VCaP (cell line): ENCODE measurements around the gene SLC25A21.

ENCODE experiments used
- H3K27ac ChIP-seq: fragments of 450-650 bp; 2 replicates; pipeline ENCODE4 v1.5.1; 2017
- TF ChIP-seq, protein P1 (sequence below): fragments of 450-650 bp; conservative IDR thresholded peaks from 2 replicates; pipeline ENCODE4 v1.5.1; 2017; ENCODE audit warnings: mild to moderate bottlenecking, moderate library complexity

The SLC25A21 gene

DNA sequence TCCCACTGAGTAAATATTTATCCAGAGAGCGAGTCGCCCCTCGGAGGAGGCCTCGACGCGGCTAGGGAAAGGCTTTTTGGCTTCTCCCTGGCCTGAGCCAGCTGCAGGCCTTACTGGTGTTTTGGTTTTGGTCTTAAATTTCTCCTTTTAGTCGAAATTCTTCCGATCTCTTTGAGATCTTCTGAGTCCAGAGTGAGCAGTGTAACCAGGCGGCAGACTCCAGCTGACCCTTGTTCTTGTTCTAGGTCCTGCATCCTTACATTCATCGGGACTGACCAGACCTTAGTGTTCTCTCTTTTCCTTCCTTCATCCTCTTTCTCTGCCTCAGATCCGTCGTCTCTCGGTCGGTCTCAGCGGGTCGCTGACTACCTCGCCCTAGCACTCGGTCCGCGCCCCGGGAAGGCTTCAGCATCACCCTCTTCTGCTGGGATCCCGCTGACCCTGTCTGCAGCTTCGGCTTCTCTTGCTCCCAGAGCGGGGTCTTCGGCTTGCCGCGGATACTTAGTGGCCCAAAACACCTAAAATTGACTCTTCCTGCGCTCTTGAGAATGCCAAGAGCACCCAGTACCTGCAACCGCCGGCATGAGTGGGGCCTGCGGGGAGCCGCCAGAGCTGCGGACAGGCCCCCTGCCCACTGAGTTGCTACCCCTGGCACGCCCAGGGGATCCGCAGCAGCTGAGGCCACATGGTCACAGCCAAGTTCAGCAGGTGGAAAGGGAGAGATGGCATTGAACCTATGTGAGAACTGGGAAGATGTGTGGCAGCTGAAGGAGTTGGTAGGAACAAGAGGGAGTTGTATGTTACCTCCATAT lies 513.2 kb downstream of the SLC25A21 start:
- H3K27ac ChIP-seq, result no peak overlapping the region
- TF ChIP-seq, protein P1, sequence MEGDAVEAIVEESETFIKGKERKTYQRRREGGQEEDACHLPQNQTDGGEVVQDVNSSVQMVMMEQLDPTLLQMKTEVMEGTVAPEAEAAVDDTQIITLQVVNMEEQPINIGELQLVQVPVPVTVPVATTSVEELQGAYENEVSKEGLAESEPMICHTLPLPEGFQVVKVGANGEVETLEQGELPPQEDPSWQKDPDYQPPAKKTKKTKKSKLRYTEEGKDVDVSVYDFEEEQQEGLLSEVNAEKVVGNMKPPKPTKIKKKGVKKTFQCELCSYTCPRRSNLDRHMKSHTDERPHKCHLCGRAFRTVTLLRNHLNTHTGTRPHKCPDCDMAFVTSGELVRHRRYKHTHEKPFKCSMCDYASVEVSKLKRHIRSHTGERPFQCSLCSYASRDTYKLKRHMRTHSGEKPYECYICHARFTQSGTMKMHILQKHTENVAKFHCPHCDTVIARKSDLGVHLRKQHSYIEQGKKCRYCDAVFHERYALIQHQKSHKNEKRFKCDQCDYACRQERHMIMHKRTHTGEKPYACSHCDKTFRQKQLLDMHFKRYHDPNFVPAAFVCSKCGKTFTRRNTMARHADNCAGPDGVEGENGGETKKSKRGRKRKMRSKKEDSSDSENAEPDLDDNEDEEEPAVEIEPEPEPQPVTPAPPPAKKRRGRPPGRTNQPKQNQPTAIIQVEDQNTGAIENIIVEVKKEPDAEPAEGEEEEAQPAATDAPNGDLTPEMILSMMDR, result no peak

DNA sequence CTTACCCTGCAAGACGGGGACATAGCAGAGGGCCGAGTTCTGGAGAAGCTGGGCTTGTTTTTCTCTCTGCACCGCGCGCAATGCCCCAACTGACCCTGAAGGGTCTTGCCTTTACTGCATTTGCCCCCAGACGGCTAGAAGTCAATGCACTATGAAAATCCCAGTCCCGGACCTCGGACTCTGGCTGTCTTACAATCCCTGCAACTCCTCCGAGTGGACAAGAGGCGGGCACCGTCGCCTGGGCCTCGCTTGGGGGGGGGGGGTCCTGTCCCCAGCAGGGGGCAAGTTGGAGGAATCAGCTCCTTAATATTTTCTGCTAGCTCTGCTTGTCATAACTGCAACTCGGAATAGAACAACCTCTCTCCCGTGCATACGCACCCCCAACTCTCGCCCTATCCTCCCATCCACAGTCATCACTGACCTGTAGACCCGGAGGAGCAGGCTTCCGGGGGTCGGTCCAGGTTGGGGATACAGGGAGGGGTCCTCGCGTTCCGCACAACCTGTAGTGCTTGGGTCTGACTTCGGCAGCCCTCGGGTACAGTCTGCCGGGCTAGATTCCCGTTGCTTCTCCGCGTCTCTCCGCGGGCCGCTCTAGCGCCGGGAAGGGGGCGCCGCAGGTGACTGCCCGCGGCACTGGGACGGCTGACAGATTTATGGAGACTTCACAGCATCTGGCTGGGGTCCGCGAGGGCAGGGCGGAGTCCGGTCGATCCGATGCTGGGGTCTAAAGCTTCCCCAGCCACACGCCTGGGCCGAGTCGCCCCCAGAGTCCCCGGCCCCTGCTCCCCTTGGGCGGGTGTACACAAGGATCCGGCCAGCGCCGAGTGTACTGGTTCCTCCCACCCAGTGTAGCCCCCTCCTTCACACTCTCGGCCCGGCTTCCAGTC lies 514.0 kb downstream of the SLC25A21 start:
- TF ChIP-seq, protein P1, result no peak
- no peak overlapping the region for H3K27ac ChIP-seq

DNA sequence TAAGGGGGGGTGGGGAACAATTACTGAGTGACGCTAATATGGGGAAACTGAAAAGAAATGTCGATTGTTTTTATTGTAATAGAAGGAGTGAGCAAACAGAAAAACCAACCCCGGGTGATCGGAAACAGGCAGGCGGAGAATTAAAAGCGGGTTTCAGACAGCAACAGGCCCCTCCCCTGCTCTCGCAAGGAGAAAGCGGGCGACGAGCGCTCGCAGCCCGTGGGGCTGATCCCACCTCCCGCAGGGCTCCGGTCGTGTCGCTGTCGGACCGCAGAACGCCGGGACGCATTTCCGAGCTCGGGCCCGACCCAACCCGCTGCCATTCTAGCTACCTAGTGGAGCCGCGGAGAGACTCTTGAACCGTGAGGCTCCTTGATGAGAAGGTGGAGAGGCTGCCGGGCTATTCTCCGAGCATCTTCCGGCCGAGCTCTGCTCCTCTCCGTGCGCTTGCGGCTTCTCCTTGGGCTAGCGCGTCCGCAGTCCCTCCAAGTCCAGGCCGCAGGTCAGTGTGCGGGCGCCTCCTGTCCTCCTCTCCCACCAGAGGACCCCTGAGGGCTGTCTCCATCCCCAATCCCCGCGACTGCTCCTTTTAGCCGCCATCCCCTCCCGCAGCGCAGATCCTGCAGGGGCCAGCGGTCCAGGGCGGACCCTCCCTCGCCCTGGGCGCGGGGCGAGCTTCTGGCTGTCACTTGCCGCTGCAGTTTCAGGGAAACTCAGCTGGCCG lies 514.8 kb downstream of the SLC25A21 start:
- TF ChIP-seq, protein P1, result no peak
- H3K27ac ChIP-seq, result no peak overlapping the region

DNA sequence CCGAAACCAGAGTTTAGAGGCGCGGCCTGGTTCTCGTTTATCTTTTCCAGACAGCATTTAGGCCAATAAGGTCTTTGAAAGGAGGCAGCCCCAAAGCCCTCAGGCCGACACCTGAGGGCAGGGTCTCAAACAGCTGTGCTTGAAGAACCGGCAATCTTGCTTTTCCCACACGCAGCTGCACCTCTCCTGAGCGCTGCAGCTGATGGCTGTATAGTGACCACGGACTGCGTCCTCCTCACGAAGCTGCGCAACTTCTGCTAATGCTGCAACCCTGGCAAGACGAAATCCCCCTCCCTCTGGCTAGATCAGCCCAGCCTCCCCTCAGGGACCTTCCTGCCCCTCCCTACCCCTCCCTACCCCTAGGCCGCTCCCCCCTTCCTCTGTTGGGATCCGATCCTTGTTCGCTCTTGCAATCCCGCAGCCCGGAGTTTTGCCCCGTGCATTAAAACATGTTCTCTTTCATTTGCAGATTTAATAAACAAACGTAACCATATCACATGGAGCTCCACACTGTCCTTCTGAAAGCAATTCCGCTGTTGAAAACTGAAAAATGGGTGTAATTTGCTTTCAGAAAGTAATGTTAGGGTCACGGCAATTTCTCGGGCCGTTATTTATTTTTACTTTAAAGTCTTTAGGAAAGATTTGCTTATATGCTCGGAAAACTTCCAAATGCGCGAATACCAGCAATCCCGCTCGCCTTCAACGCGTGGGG lies 515.6 kb downstream of the SLC25A21 start:
- TF ChIP-seq, protein P1, result no peak
- no peak overlapping the region for H3K27ac ChIP-seq

DNA sequence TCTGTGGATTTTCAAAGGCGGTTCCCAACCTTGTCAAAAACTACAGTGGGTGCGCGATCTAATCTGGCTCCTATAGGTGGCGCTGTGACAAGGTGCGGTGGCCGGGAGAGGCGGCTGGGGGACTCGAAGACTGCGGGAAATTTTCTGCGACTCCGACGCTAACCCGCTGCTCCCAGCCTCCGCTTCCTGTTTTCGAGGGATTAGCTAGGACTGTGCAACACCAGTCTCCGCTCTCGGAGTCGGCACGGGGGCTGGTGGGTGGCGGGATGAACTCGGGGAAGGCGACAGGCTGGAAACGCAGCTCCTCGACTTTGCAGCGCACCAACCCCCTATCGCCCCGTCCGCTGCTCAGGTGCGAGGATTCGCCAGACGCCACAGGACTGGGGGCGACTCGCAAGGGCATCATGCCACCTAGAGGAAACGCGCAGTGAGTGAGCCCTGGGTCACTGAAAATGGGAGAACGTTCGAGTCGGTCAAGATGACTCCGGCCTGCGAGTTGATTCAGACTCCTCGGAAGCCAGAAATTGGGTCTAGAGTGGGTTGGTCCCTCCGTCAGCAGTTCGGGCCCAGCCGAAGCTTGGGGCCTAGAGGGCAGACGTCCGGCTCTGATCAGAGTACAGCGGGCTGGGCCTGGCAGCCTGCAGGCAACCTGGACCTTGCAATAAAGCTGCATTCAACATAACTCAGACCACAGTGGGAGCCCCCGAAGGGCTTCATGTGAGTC lies 516.3 kb downstream of the SLC25A21 start:
- TF ChIP-seq, protein P1, result 0 out of 2 replicates have a peak, but pooled peaks have one; percentile 12
- H3K27ac ChIP-seq, result no peak overlapping the region

DNA sequence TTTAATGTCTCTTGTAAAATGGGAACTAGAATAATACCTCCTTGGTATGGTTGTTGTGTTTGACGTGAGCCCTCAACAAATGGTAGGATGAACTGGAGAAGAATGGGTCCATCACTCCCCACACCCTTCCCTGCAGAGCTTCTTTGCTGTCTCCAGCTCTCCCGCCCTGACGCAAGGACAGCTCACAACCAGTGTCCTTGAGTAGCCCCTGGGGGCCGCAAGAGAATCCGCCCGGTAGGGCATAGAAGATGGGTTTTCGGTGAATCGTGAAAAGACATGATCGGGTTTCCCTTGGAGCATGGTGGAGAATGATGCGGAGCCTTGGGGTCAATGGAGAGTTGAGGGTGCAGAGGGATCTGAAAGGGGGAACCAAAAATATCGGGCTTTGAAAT lies 516.8 kb downstream of the SLC25A21 start:
- no peak overlapping the region for H3K27ac ChIP-seq
- TF ChIP-seq, protein P1, result no peak
